GM19324 (cell line): Measurements from ENCODE around the gene TXNDC11.

Source experiments
- ATAC-seq: cut with Tn5 transposase; IDR thresholded peaks from one replicate; pipeline ENCODE4 v1.9.1; 2021; ENCODE audit warnings: mild to moderate bottlenecking, moderate library complexity; ENCODE audit not compliant: unreplicated experiment, low FRiP score

Gene TXNDC11

DNA sequence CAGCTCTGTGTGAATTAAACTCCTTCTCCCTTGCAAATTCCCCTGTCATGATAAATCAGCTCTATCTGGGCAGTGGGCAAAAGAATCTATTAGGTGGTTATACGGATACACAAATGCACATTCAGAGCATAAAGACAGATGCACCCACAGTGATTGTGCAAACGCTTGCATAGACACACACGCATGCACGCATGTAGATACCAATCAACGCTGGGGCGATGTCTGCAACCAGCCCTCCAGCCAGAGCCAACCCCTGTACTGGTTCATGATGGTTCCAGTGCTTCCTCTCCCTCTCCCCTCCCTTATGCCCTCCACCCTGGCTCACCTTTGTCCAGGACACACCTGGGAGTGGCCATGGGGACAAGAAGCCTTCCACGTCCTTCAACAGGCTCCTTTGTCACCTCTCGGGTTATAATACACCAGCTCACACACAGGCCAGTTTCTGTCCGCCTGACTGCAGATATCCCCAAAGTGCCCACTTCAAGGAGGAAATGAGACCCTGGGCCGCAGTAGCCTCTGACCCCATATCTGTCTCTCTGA lies 107.5 kb downstream of the TXNDC11 start:
- no peak for ATAC-seq

DNA sequence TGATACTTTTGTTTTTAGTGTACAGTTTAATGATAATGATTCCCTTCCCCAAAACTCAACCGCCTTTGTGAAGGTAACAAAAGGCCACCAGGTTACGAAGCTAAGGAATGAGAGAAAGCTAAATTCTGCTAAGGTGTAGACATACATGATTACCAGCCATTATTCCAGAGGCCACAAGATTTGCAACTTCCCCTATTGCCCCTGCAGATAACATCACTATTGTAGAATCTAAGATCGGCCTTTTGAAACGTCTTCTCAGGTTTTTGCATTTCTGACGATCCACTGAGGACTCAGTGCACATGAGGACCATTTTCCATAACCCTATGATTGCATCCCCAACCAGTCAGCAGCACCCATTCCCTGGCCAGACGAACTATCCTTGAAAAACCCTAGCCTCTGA lies 108.3 kb downstream of the TXNDC11 start:
- no peak for ATAC-seq

DNA sequence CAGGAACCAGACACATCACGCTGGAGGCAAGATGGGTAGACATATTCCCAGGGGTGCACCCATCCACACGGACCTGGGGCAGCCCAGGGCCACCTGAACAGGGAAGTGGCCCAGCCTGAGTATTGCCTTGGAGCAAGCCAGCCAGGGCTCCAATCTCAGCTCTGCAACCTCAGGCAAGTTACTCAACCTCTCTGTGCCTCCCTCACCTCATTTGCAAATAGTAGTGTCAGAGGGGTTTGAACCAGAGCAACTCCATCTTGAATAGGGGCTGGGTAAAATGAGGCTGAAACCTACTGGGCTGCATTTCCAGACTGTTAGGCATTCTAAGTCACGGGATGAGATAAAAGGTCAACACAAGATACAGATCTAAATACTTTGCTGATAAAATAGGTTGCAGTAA lies 109.5 kb downstream of the TXNDC11 start:
- ATAC-seq: no peak

DNA sequence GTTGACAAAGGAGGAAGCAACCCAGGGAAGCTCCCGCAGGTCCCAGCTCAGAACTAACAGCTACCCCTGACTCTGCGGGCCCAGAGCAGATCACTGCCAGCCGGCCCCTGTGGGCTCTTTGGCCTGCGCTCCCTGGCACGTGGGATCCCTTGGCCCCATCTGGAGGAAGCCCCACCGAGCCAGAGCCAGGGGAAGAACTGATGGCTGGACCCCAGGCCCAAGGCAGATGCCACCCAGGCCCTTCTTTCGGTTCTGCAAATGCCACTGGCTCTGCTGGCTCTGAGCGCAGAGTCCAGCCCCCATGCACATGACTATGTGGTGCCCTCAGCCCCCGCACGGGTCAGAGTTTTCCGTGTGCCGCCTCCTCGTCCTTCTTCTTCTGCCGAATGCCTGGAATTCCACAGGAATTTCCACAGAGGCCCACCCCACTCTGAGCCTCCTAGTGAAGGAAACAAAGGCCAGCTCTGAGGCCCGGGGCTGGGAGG lies 110.2 kb downstream of the TXNDC11 start:
- no peak for ATAC-seq

DNA sequence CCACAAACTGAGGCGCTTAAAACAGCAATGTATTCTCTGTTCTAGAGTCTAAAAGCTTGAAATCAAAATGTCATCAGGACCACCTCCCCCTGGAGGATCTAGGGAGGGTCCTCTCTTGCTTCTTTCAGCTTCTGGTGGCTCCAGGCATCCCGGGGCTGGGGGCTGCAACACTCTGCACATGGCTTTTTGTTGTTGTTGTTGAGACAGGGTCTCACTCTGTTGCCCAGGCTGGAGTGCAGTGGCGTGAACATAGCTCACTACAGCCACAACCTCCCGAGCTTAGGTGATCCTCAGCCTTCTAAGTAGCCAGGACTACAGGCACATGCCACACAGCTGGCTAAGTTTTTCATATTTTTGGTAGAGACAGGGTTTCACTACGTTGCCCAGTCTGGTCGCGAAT lies 111.4 kb downstream of the TXNDC11 start:
- ATAC-seq: no peak

GRCh38 chr16:11630768-11631056 lies 111.9 kb downstream of the TXNDC11 start:
- no peak for ATAC-seq

GRCh38 chr16:11630046-11630767 lies 112.5 kb downstream of the TXNDC11 start:
- ATAC-seq: no peak
